ENCODE data around the gene EMC10. TPM values are rescaled to one million over a fixed set of nuclear protein-coding genes. Genes with fewer than 3 reads are reported as not detected.
A peak's percentile ranks its signal among the peaks of the same experiment; 100 is the strongest.

Gene EMC10
- polyA plus RNA-seq, 2 of the 4 experiments (the other 2 are of a cell fraction), result 52.8 to 147 TPM

- no peak for ATAC-seq
- Histone ChIP-seq H3K9me3 (no peaks in the 10 kb centered on the region), H3K4me2 (peak overlapping the region; percentile 94), H3K27ac (peak overlapping the region; percentile 91 to 92), H3K4me1 (peaks cover 12% of the 10 kb centered on the region; the same call in 2 of the 3 replicates), H3K4me3 (peak overlapping the region; percentile 76)
- TF ChIP-seq CHD2 (IDR thresholded peaks at IDR 0.05; ENCODE audit: low read length, partially characterized antibody), result no peak
- TF ChIP-seq HEYL (CRISPR knock-in tag; IDR thresholded peaks at IDR 0.05), result no peak
- no peak for TF ChIP-seq CBX2 (IDR thresholded peaks at IDR 0.05; ENCODE audit: borderline replicate concordance, low read depth)
- no peak for TF ChIP-seq KDM5A (IDR thresholded peaks at IDR 0.05)
- no peak for TF ChIP-seq PBX3 (IDR thresholded peaks at IDR 0.05)
- no peak for TF ChIP-seq FOSL2 (IDR thresholded peaks at IDR 0.05)
- no peak for TF ChIP-seq FOSL2 (CRISPR knock-in tag; IDR thresholded peaks at IDR 0.05)
- TF ChIP-seq, protein P1, sequence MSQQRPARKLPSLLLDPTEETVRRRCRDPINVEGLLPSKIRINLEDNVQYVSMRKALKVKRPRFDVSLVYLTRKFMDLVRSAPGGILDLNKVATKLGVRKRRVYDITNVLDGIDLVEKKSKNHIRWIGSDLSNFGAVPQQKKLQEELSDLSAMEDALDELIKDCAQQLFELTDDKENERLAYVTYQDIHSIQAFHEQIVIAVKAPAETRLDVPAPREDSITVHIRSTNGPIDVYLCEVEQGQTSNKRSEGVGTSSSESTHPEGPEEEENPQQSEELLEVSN (IDR thresholded peaks at IDR 0.05; ENCODE audit: borderline replicate concordance, low read depth), result no peak
- no peak for TF ChIP-seq CHD4 (IDR thresholded peaks at IDR 0.05; ENCODE audit: borderline replicate concordance)
- TF ChIP-seq NR3C1 (IDR thresholded peaks at IDR 0.05), result no peak
- POLR2A ChIA-PET, result interaction anchor here (1.0 kb wide), 1 partner anchor 181 kb away, joined by 3 read pairs; the partner anchor contains the start of gene KCNC3
- 78% methylated on average over 22 of the region's 26 CpGs for WGBS (ENCODE audit: missing lambda C conversion rate)
- no peak for FAIRE-seq
- no peak for DNase-seq (ENCODE audit: low read depth in 1 of 2, low spot score in 1 of 2)
- CTCF ChIA-PET, result interaction anchor here (0.6 to 4.3 kb wide), 8 partner anchors 27 to 484 kb away, joined by 3 to 28 read pairs (median 4); partner anchors contain the start of gene ZNF473
Measured at GRCh38 chr19:50510121-50510670, 33.9 kb downstream of the EMC10 start.

- H3K4me3 ChIP-seq, result peak overlapping the region; percentile 76
- no peaks in the 10 kb centered on the region for H3K9me3 ChIP-seq
- H3K4me1 ChIP-seq, result peaks cover 12% of the 10 kb centered on the region; the same call in 2 of the 3 replicates
- TF ChIP-seq MAZ (IDR thresholded peaks at IDR 0.05; ENCODE audit: borderline replicate concordance, low read depth, low read length) (0 out of 2 replicates have a peak, but pooled peaks have one; percentile 19), RAD21 (conservative IDR thresholded peaks at IDR 0.05 in 1 of 2, IDR thresholded peaks at IDR 0.05 in 1 of 2) (no peak), FOSL2 (IDR thresholded peaks at IDR 0.05) (no peak), FOSL2 (CRISPR knock-in tag; IDR thresholded peaks at IDR 0.05) (no peak), PHF8 (IDR thresholded peaks at IDR 0.05; ENCODE audit: borderline replicate concordance, low read depth) (peak; percentile 35; the same call in 1 of the 2 replicates)
- ChIA-PET CTCF (interaction anchor here (1.1 to 4.3 kb wide), 5 partner anchors 14 to 142 kb away, joined by 3 to 28 read pairs (median 8); no protein-coding TSS in a partner anchor), POLR2A (interaction anchor here (0.6 to 1.2 kb wide), 11 partner anchors 9 to 293 kb away, joined by 3 to 5 read pairs (median 3); partner anchors contain the start of genes KCNC3 and NR1H2)
- ATAC-seq, result no peak; a peak in 3 of 6 replicates
- FAIRE-seq, result no peak
- 8% methylated on average over 10 of the region's 10 CpGs for WGBS (ENCODE audit: missing lambda C conversion rate)
- H3K27ac ChIP-seq, result peak overlapping the region; percentile 91 to 92
- H3K4me2 ChIP-seq, result peak overlapping the region; percentile 94
- no peak for DNase-seq (ENCODE audit: low read depth in 1 of 2, low spot score in 1 of 2)
Measured at GRCh38 chr19:50510700-50511068, 34.4 kb downstream of the EMC10 start.

DNA sequence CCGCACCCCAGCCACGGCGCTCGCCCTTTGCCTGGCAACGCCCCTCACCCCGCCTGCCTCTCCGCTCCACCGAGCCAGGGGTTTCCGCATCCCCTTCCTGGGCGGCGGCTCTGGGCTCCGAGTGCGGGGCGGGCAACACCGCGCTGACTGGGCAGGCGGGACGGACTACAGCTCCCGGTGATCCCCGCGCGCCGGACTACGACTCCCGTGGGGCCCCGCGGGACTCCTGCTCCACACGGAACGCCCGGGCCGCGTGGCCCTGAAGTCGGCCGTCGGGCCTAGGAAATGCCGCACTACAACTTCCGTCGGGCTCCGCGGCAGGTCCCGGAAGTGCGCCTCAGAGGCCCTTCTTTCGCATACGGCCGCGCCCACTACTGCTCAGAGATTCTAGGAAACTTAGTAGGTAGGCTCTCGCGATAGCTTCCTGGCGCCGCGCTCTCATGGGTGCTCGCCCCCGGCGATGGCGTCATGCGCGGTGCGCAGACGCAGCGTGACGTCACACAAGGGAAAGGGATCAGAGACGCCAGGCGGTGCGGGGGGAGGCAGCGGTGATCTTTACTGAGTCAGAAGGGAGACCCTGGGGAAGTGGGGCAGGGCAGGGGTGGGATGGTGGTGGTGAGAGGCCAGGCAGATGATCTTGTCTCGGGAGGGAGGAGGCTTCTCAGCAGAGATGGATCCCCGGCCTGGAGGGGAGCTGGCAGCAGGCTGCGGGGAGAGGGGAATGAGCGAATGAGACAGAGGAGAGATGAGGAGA is 34.9 kb downstream of the EMC10 start, which contains the start of gene JOSD2:
TSS of gene JOSD2 (minus strand) at position 123 of the 754 bp plus-strand sequence. CDS start 760 bp downstream, outside the sequence.
- 6% methylated on average over 39 of the region's 69 CpGs for WGBS (ENCODE audit: missing lambda C conversion rate)
- peak; percentile 36 for FAIRE-seq
- H3K27ac ChIP-seq, result peak within 1 kb of the TSS; percentile 91 to 92
- no peak for TF ChIP-seq NFE2L2 (conservative IDR thresholded peaks at IDR 0.05; ENCODE audit: low read length)
- TF ChIP-seq RFX5 (IDR thresholded peaks at IDR 0.05), result peak; percentile 82
- peak; percentile 65 for TF ChIP-seq POLR2A (IDR thresholded peaks at IDR 0.05; ENCODE audit: low read length)
- TF ChIP-seq USF2 (IDR thresholded peaks at IDR 0.05), result peak; percentile 71
- no peak; the same call in 1 of the 2 replicates for TF ChIP-seq PHF8 (IDR thresholded peaks at IDR 0.05; ENCODE audit: borderline replicate concordance, low read depth)
- no peak for TF ChIP-seq RCOR1 (IDR thresholded peaks at IDR 0.05; ENCODE audit: low read depth, low read length)
- peak; percentile 98 for TF ChIP-seq MYC (IDR thresholded peaks at IDR 0.05; ENCODE audit: borderline replicate concordance, low read length)
- TF ChIP-seq ESRRA (IDR thresholded peaks at IDR 0.05; ENCODE audit: borderline replicate concordance, low read length), result peak; percentile 66; the same call in 1 of the 2 replicates
- TF ChIP-seq NPAS2 (CRISPR knock-in tag; IDR thresholded peaks at IDR 0.05; ENCODE audit: borderline replicate concordance), result no peak
- no peak for TF ChIP-seq FOSB (CRISPR knock-in tag; IDR thresholded peaks at IDR 0.05)
- TF ChIP-seq POLR2AphosphoS2 (conservative IDR thresholded peaks at IDR 0.05; ENCODE audit: low read length), result no peak
- TF ChIP-seq CHD4 (IDR thresholded peaks at IDR 0.05; ENCODE audit: borderline replicate concordance), result no peak
- peak; percentile 97 for TF ChIP-seq CHD2 (IDR thresholded peaks at IDR 0.05; ENCODE audit: low read length, partially characterized antibody)
- no peak for TF ChIP-seq BHLHE40 (IDR thresholded peaks at IDR 0.05; ENCODE audit: low read depth, low read length)
- TF ChIP-seq TP53 (CRISPR knock-in tag; IDR thresholded peaks at IDR 0.05), result peak; percentile 82; the same call in 1 of the 2 replicates
- no peak for TF ChIP-seq ZSCAN20 (CRISPR knock-in tag; IDR thresholded peaks at IDR 0.05)
- TF ChIP-seq ZC3H11A (IDR thresholded peaks at IDR 0.05), result no peak
- no peak for TF ChIP-seq CBX2 (IDR thresholded peaks at IDR 0.05; ENCODE audit: borderline replicate concordance, low read depth)
- TF ChIP-seq CEBPB (IDR thresholded peaks at IDR 0.05), result peak in 1 of 2 experiments; percentile 38; a peak in 1 of 4 replicates
- TF ChIP-seq RNF2 (IDR thresholded peaks at IDR 0.05; ENCODE audit: borderline replicate concordance, low read depth), result no peak

More for the DNA sequence above, 34.9 kb downstream of the EMC10 start, which contains the start of gene JOSD2:
- peaks cover 12% of the 10 kb centered on the region; the same call in 2 of the 3 replicates for H3K4me1 ChIP-seq
- CTCF ChIA-PET, result interaction anchor here (0.8 to 4.3 kb wide), 8 partner anchors 14 to 213 kb away, joined by 3 to 28 read pairs (median 3); no protein-coding TSS in a partner anchor
- H3K4me3 ChIP-seq, result peak within 1 kb of the TSS; percentile 76
- H3K9me3 ChIP-seq, result no peaks in the 10 kb centered on the region
- peak; percentile 80 to 94 for ATAC-seq
- H3K4me2 ChIP-seq, result peak within 1 kb of the TSS; percentile 94
- DNase-seq (ENCODE audit: low read depth in 1 of 2, low spot score in 1 of 2), result peak; percentile 99 to 100
- POLR2A ChIA-PET, result interaction anchor here (0.6 to 1.2 kb wide), 11 partner anchors 9 to 293 kb away, joined by 3 to 5 read pairs (median 3); partner anchors contain the start of genes KCNC3 and NR1H2
